Stimulated activated CD8-positive, alpha-beta memory T cell treated with anti-CD3 and anti-CD28 coated beads, Interleukin-7, amount 100 ng/mL, for 48 hours (primary cell): ENCODE results near the gene C20orf204.

Experiments
- DNase-seq, 2 donors: peaks; one replicate each; pipeline ENCODE4 v3.0.0-alpha.2; 2020; ENCODE audit warnings: low read depth in 1 of 2; ENCODE audit errors: extremely low read depth in 1 of 2

The C20orf204 gene

GRCh38 chr20:64041040-64041780, 5.2 kb downstream of the C20orf204 start:
- no peak for DNase-seq

- no peak for DNase-seq
Observed at GRCh38 chr20:64041781-64042053, 5.7 kb downstream of the C20orf204 start.

- DNase-seq = no peak
Observed at GRCh38 chr20:64042054-64042781, 6.2 kb downstream of the C20orf204 start.

GRCh38 chr20:64043768-64044167, 7.8 kb downstream of the C20orf204 start:
- DNase-seq = no peak

- no peak for DNase-seq
Observed at GRCh38 chr20:64044484-64045247, 8.7 kb downstream of the C20orf204 start.

- no peak for DNase-seq
Observed at GRCh38 chr20:64045346-64046011, 9.5 kb downstream of the C20orf204 start.

GRCh38 chr20:64047046-64047389, 11.0 kb downstream of the C20orf204 start:
- no peak for DNase-seq

- DNase-seq = no peak
Observed at GRCh38 chr20:64047968-64048401, 12.0 kb downstream of the C20orf204 start.

GRCh38 chr20:64048402-64049044, 12.5 kb downstream of the C20orf204 start:
- no peak for DNase-seq

GRCh38 chr20:64049060-64049877, 13.3 kb downstream of the C20orf204 start, which contains the start of gene SOX18:
TSS of gene SOX18 (minus strand) at chr20:64049639. CDS start at chr20:64049516, 123 bp downstream.
- DNase-seq = no peak

- no peak for DNase-seq
Observed at GRCh38 chr20:64049878-64050260, 13.9 kb downstream of the C20orf204 start.

GRCh38 chr20:64050261-64051032, 14.5 kb downstream of the C20orf204 start:
- DNase-seq = no peak

GRCh38 chr20:64051033-64051452, 15.1 kb downstream of the C20orf204 start:
- DNase-seq = no peak

GRCh38 chr20:64051561-64052325, 15.8 kb downstream of the C20orf204 start:
- no peak for DNase-seq

- no peak for DNase-seq
Observed at GRCh38 chr20:64052326-64052722, 16.3 kb downstream of the C20orf204 start.

GRCh38 chr20:64052987-64053840, 17.2 kb downstream of the C20orf204 start:
- no peak for DNase-seq

- DNase-seq = no peak
Observed at GRCh38 chr20:64053841-64054661, 18.1 kb downstream of the C20orf204 start.
